MM.1S (cell line): ENCODE measurements around the gene BRWD1.

Experiments used
- EZH2phosphoT487 ChIP-seq: fragments of 300-600 bp; sonication (generic); IDR thresholded peaks from 2 replicates; pipeline ENCODE4 v1.6.1; 2018; ENCODE audit warnings: antibody characterized with exemption, low read length
- TF ChIP-seq, protein P1 (sequence below): fragments of 300-600 bp; sonication (generic); IDR thresholded peaks from 2 replicates; pipeline ENCODE4 v1.5.1; 2016; ENCODE audit warnings: antibody characterized with exemption, low read length, mixed read lengths

DNA sequence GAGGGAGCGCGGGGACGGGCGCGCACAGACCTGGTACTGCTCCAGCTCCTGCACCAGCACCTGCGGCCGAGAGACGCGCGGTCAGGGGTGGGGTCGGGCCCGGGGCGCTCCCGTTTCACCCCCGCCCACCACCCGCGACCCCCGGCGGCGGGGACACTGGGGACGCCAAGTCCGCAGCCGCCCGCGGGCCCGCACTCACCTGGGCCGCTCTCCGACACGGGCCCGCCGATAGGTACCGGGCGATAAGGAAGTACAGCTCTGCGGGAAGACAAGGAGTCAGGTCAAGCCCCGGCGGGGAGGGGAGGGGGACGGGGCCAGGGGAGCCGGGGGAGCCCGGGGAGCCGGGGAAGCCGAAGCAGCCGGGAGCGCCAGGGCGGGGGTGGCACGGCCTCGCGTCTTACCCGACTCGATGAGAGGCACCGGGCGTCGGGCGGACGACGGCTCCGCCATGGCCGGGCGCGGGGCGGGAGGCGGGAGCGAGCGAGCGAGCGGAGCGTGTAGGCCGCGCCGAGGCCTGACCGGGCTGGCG is 326 bp downstream of the BRWD1 start:
- TF ChIP-seq, protein P1, sequence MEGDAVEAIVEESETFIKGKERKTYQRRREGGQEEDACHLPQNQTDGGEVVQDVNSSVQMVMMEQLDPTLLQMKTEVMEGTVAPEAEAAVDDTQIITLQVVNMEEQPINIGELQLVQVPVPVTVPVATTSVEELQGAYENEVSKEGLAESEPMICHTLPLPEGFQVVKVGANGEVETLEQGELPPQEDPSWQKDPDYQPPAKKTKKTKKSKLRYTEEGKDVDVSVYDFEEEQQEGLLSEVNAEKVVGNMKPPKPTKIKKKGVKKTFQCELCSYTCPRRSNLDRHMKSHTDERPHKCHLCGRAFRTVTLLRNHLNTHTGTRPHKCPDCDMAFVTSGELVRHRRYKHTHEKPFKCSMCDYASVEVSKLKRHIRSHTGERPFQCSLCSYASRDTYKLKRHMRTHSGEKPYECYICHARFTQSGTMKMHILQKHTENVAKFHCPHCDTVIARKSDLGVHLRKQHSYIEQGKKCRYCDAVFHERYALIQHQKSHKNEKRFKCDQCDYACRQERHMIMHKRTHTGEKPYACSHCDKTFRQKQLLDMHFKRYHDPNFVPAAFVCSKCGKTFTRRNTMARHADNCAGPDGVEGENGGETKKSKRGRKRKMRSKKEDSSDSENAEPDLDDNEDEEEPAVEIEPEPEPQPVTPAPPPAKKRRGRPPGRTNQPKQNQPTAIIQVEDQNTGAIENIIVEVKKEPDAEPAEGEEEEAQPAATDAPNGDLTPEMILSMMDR, result no peak
- TF ChIP-seq EZH2phosphoT487, result no peak
